Embryonic facial prominence (tissue), 1 donor: ENCODE data around the gene SMPD3.

Experiments
- DNase-seq: peaks from one replicate; pipeline ENCODE4 v3.0.0-alpha.2; 2016; ENCODE audit errors: extremely low spot score

SMPD3 gene

GRCh38 chr16:68357521-68357922 is 90.8 kb downstream of the SMPD3 start:
- no peak for DNase-seq

DNA sequence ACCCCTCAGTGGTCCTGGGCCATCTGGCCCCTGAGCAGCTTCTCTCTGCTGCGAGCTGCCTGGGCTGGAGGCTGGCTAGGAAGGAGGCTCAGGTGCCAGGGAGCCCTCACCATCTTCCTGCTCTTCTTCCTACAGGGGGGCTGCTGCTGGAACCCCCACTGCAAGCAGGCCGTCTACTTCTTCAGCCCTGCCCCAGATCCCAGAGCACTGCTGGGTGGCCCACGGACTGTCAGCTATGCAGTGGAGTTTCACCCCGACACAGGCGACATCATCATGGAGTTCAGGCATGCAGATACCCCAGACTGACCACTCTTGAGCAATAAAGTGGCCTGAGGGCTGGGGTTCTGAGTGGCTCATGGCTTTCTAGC is 91.4 kb downstream of the SMPD3 start:
- DNase-seq: no peak

- no peak for DNase-seq
Measured at GRCh38 chr16:68356249-68356918, 91.9 kb downstream of the SMPD3 start.

DNA sequence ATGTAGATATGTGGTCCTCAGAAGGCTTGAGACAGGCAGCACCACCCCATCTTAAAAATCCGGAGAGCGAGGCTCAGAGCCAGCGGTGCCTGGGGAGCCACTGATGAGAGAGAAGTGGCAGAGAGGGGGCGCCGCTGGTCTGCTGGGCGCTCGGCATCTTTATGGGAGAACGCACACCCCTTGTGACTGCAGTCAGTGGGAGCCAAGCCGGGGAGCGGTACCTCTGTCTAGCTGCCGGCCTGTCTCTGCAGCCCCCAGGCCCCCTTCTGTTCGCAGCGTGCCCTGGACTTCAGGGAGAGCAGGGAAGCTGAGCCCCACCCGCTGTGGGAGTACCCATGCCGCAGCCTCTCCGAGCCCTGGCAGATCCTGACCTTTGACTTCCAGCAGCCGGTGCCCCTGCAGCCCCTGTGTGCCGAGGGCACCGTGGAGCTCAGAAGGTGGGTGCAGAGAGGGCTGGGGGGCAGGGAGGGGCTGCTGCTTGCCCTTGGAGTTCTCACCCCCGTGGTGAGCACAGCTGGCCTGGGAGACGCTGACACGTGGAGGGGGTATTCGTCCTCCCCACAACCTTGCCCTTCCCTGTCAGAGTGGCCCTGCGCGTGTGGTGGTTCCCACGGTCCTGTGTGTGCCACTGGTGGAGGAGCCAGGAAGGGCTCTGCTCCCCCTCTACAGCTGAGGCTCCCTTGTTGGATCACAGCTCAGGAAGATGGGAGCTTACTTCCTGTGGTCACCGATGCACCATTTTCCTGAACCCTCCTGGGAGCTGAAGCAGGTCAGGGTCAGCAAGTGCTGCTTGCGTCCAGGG is 92.7 kb downstream of the SMPD3 start:
- DNase-seq: no peak

DNA sequence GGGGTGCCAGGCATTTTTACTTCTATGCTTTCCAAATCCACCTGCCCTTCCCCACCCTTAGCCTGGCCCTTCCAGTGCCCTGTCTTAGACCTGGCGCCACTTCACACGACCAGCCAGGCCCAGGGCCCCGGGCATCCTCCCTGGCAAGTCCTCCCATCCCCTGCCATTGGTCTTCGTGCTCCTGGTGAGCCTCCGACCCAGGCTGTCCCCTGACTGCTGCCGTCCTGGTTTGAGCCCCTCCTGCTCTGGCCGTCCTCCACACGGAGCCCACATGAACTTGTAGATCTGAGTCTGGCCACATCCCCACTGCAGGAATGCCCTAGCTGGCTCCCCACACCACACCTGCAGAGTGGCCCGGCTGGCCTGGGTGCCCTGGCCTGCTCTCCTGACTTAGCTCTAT is 93.5 kb downstream of the SMPD3 start:
- DNase-seq: no peak

DNA sequence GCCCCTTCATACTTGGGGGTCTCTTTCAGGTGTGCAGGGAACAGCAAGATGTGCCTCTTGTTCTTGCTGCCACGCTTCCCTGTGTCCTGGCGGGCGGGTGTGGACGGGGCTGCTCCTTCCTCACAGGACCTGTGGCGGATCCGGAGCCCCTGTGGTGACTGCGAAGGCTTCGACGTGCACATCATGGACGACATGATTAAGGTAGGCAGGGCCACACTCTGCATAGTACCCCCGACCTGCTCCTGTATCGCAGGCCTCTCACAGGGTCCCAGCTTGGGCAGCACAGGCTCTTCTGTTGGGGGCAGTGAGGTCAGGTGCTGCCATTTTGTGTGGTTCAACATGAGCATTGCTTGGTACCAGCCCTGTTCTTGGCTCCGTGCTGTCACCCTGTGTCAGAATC is 94.9 kb downstream of the SMPD3 start:
- no peak for DNase-seq

DNA sequence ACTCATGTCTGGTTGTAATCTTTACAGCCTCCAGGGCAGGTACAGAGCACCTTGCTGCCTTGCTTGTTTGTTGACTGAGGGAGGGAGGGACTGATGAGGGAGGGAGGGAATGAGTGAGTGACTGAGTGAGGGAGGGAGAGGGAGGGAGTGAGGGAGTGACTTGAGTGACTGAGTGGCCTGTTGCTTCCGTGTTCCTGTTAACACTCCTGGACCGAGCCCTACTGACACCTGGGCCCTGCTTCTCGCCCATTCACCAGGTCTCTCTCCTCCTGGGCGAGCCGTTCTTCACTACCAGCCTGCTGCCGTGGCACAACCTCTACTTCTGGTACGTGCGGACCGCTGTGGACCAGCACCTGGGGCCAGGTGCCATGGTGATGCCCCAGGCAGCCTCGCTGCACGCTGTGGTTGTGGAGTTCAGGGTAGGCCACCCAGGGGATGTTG is 96.3 kb downstream of the SMPD3 start:
- no peak for DNase-seq

- DNase-seq: no peak
Measured at GRCh38 chr16:68351463-68351862, 96.8 kb downstream of the SMPD3 start.

- DNase-seq: no peak
Measured at GRCh38 chr16:68350813-68351350, 97.4 kb downstream of the SMPD3 start.

- no peak for DNase-seq
Measured at GRCh38 chr16:68349838-68350410, 98.4 kb downstream of the SMPD3 start.

DNA sequence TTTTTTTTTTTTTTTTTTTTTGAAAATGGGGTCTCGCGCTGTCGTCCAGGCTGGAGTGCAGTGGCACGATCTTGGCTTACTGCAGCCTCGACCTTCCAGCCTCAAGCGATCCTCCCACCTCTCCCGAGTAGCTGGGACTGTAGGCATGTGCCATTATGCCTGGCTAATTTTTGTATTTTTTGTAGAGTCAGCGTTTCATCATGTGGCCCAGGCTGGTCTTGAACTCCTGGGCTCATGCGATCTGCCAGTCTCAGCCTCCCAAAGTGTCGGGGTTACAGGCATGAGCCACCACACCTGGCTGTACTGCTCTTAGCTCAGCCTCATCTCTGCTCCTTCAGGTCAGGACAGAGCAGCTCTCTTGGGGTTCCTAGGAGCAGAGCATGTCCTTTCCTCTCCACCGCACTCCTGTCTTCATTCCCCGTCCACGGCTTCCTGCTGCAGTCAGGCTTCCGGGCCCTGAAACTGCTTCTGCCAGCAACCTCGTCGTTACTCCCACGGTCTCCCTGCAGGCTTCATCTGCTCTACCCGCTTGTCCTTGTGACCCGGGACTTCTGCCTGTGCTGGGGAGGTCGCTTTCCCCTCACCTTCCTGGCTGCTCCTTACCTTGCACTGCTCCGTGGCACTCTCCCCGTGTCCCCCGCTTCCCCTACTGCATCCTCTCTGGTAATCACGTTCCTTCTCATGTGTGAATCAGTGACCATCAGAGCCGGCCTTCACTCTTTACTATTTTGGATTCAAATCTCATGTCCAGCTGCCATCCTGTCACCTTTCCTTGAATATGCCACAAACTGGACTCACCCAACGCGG is 99.5 kb downstream of the SMPD3 start:
- DNase-seq: no peak

- no peak for DNase-seq
Measured at GRCh38 chr16:68347605-68348004, 100.7 kb downstream of the SMPD3 start.

DNA sequence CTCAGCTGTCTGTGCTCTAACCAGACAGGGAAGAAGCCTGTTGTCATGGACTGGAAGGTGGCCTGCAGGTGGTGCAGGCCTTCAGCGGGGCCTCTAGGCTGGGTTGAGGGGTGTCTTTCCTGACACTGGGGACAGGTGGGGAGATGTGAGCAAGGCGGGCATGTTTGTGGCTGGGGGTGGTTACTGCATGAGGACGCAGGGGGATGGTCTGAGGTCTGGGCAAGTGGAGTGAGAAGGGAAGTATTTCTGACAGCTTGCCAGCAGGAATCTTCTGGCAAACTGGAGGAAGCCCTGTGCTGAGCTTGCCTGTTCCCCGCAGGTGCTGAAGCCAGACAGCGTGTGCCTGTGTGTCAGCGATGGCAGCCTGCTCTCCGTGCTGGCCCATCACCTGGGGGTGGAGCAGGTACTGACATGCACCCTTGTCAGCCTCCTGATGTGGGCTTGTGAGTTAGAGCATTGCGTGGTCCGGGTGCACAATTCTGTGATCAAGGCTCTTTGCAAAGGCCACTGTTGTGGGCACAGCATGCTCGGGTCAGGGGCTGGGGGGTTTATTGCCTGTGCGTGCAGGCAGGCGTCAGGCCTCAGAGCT is 101.3 kb downstream of the SMPD3 start:
- no peak for DNase-seq

DNA sequence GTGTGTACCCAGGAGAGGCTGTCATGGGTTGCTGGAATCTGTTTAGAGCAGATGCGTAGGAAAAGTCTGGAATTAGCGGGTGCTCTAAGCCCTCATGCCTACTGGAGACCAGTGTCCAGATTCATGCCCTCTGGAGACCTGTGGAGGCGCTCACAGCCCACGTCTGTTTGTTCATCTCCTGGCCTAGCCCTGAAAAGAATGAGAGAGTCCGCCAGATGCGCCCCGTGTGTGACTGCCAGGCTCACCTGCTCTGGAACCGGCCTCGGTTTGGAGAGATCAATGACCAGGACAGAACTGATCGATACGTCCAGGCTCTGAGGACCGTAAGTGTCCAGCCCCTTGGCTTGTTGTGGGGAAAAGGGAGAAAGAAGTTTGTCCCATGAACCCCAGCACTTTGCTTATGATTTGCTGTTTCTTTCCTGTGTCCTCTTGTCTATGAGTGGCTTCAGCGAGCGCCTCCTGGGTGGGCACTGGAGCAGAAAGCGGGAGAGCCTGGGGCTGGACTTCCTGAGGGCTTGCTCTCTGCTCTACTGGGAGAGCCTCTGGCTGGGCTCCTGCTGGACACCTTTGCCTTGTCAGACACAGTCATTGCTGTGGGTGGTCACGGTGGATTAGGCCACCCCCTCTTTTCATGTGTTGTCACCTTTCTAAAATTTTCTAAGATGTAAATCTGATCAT is 102.2 kb downstream of the SMPD3 start:
- no peak for DNase-seq

- DNase-seq: no peak
Measured at GRCh38 chr16:68345351-68345810, 102.9 kb downstream of the SMPD3 start.

GRCh38 chr16:68344252-68344651 is 104.1 kb downstream of the SMPD3 start:
- no peak for DNase-seq

DNA sequence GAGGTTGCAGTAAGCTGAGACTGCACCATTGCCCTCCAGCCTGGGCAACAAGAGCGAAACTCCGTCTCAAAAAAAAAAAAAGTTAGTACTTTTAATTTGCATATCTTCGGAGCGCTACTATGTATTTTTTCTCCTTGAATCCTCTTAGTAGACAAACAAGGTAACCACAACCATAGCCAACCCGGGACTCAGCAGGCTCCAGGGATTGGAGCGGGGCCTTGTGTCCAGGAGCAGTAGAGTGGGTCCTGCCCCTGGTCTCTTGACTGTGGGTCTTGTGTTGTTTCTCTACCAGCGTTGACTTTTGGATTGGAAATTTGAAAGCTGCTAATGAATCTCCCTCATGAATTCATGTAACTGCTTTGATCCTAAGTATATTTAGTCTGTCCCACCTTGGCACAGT is 105.2 kb downstream of the SMPD3 start:
- no peak for DNase-seq

DNA sequence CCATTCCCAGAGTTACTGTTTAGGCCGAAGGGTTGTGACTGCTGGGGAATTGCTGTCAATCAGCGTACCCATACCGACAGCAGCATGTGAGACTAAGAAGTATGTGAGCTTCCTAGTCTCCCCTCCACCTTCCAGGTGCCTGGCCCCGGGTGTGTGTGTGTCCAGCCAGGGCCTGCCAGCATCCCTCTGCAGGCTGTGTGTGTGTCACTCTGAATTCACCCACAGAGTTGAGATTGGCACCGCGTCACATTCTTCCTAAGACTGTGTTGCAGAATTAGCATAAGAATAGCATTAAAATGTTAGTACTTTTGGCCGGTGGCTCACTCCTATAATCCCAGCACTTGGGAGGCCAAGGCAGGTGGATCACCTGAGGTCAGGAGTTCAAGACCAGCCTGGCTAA is 105.7 kb downstream of the SMPD3 start:
- no peak for DNase-seq

DNA sequence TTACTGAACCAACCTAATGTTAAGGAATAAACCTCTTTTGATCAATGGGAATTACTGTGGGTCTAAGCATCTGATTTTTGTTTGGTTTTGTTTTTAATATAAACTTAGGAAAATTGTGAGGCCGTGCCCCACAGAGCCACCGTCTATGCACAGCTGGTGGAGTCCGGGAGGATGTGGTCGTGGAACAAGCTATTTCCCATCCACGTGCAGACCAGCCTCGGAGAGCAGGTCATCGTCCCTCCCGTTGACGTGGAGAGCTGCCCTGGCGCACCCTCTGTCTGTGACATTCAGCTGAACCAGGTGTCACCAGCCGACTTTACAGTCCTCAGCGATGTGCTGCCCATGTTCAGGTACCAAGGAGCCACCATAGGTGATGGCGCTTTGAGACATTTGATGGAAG is 109.1 kb downstream of the SMPD3 start:
- DNase-seq: no peak

- DNase-seq: no peak
Measured at GRCh38 chr16:68338326-68339119, 109.8 kb downstream of the SMPD3 start.
